SK-N-MC (cell line): Measurements from ENCODE around the gene ATXN1.

Source experiments
- EZH2 ChIP-seq: fragments of 200-600 bp; sonication (generic); IDR thresholded peaks from one replicate; pipeline ENCODE4 v1.6.1; 2017; ENCODE audit warnings: antibody characterized with exemption
- FOXP2 ChIP-seq: optimal IDR thresholded peaks from 2 replicates; pipeline ENCODE3; 2011; ENCODE audit warnings: mild to moderate bottlenecking, moderate library complexity; ENCODE audit not compliant: insufficient read depth; ENCODE audit errors: extremely low read length, control extremely low read depth
- POLR2AphosphoS5 ChIP-seq: IDR thresholded peaks from 2 replicates; pipeline ENCODE4 v1.6.1; 2012; ENCODE audit warnings: mild to moderate bottlenecking, low read depth, low read length, borderline replicate concordance

- TF ChIP-seq POLR2AphosphoS5 (no peak), FOXP2 (no peak), EZH2 (no peak)
Observed at GRCh38 chr6:16321826-16322225, 439.4 kb downstream of the ATXN1 start.
